ENCODE results near the gene PITPNC1. TPM values are rescaled to one million over a fixed set of nuclear protein-coding genes. Genes with fewer than 3 reads are reported as not detected.
"Not testable (repeated sequence)": the region's sequence is repeated elsewhere in the genome, so short reads cannot be mapped to it uniquely, and the experiment has no call there.

The PITPNC1 gene
- total and polyA plus RNA-seq, 2 of the 13 experiments (the other 11 are each of a cell fraction or from before 2014, with no cell fraction given): 4.1 to 5.7 TPM

GRCh38 chr17:67648906-67649295, 271.8 kb downstream of the PITPNC1 start:
- intact Hi-C loops (cut with micrococcal nuclease; ENCODE audit: unreplicated experiment); H3K4me2 ChIP-seq (ENCODE audit: low read depth, low read length); H3K36me3 ChIP-seq (replicated peaks in 1 of 2; ENCODE audit: control insufficient read depth in 1 of 2, insufficient read depth in 2 of 2, low read length in 2 of 2); in situ Hi-C loops (cut with HindIII; ENCODE audit: extremely low pct_ligation_motif_present, low pct_unique_long_range_greater_than_20kb); H3K27me3 ChIP-seq (ENCODE audit: control insufficient read depth in 1 of 2, insufficient read depth in 2 of 2, low read length in 2 of 2); H3K4me3 ChIP-seq (replicated peaks in 1 of 3; ENCODE audit: insufficient read depth in 1 of 3, low read depth in 2 of 3, low read length in 3 of 3); H3K9me3 ChIP-seq (ENCODE audit: low read length); H4K20me1 ChIP-seq (ENCODE audit: insufficient read depth, low read length); H3K79me2 ChIP-seq (ENCODE audit: insufficient read depth, low read length); BruUV-seq (replicated peaks); DNase-seq (ENCODE audit: low spot score); H2AFZ ChIP-seq (ENCODE audit: low read length); H3K9ac ChIP-seq (ENCODE audit: insufficient read depth, low read depth, low read length); CTCF ChIA-PET (ENCODE audit: low intra/inter-chr PET ratio, low total read pairs): not testable (repeated sequence)
- TF ChIP-seq HNF4A (CRISPR knock-in tag; IDR thresholded peaks at IDR 0.05): peak; percentile 42
- peak; percentile 36; the same call in 1 of the 2 replicates for TF ChIP-seq PITX1 (CRISPR knock-in tag; IDR thresholded peaks at IDR 0.05)
- TF ChIP-seq CEBPB (IDR thresholded peaks at IDR 0.05; ENCODE audit: borderline replicate concordance, low read depth, low read length): peak; percentile 22; the same call in 1 of the 2 replicates
- TF ChIP-seq ZNF292 (CRISPR knock-in tag; IDR thresholded peaks at IDR 0.05; ENCODE audit: borderline replicate concordance, low read depth): 0 out of 2 replicates have a peak, but pooled peaks have one; percentile 67
- TF ChIP-seq RARA (CRISPR knock-in tag; IDR thresholded peaks at IDR 0.05): peak; percentile 46; the same call in 1 of the 2 replicates
- peak; percentile 52; the same call in 1 of the 2 replicates for TF ChIP-seq CEBPG (CRISPR knock-in tag; IDR thresholded peaks at IDR 0.05)
- TF ChIP-seq ZMYM3 (CRISPR knock-in tag; IDR thresholded peaks at IDR 0.05): peak; percentile 31; the same call in 1 of the 2 replicates
- peak; percentile 38 for TF ChIP-seq SALL1 (CRISPR knock-in tag; IDR thresholded peaks at IDR 0.05)
- TF ChIP-seq ETV5 (CRISPR knock-in tag; IDR thresholded peaks at IDR 0.05; ENCODE audit: borderline replicate concordance): peak; percentile 33; the same call in 1 of the 2 replicates
- TF ChIP-seq ZNF770 (CRISPR knock-in tag; IDR thresholded peaks at IDR 0.05): peak; percentile 81
- TF ChIP-seq, protein P1, sequence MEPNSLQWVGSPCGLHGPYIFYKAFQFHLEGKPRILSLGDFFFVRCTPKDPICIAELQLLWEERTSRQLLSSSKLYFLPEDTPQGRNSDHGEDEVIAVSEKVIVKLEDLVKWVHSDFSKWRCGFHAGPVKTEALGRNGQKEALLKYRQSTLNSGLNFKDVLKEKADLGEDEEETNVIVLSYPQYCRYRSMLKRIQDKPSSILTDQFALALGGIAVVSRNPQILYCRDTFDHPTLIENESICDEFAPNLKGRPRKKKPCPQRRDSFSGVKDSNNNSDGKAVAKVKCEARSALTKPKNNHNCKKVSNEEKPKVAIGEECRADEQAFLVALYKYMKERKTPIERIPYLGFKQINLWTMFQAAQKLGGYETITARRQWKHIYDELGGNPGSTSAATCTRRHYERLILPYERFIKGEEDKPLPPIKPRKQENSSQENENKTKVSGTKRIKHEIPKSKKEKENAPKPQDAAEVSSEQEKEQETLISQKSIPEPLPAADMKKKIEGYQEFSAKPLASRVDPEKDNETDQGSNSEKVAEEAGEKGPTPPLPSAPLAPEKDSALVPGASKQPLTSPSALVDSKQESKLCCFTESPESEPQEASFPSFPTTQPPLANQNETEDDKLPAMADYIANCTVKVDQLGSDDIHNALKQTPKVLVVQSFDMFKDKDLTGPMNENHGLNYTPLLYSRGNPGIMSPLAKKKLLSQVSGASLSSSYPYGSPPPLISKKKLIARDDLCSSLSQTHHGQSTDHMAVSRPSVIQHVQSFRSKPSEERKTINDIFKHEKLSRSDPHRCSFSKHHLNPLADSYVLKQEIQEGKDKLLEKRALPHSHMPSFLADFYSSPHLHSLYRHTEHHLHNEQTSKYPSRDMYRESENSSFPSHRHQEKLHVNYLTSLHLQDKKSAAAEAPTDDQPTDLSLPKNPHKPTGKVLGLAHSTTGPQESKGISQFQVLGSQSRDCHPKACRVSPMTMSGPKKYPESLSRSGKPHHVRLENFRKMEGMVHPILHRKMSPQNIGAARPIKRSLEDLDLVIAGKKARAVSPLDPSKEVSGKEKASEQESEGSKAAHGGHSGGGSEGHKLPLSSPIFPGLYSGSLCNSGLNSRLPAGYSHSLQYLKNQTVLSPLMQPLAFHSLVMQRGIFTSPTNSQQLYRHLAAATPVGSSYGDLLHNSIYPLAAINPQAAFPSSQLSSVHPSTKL (CRISPR knock-in tag; IDR thresholded peaks at IDR 0.05): peak; percentile 42; the same call in 1 of the 2 replicates
- 0 out of 2 replicates have a peak, but pooled peaks have one; percentile 28 for TF ChIP-seq ZNF788 (CRISPR knock-in tag; IDR thresholded peaks at IDR 0.05; ENCODE audit: borderline replicate concordance)
- H3K27ac ChIP-seq (ENCODE audit: extremely low read length, insufficient read depth, low read length): peak overlapping the region; percentile 12
- FAIRE-seq (peak; percentile 37), ATAC-seq (peak; percentile 72)
- 63% methylated on average over 3 of the region's 3 CpGs for WGBS (ENCODE audit: low lambda C conversion rate)
- POLR2A ChIA-PET: interaction anchor here (1.4 to 2.2 kb wide), 2 partner anchors 9 to 12 kb away, joined by 4 to 7 read pairs; no protein-coding TSS in a partner anchor
- H3K4me1 ChIP-seq (ENCODE audit: insufficient read depth, low read length): peaks cover 20% of the 10 kb centered on the region
